ENCODE results near the gene IL15.

The IL15 gene

GRCh38 chr4:141763374-141763773 is 127.0 kb downstream of the IL15 start:
- Histone ChIP-seq H3K9me3 (ENCODE audit: insufficient read depth, low read length) (no peaks in the 10 kb centered on the region), H3K79me2 (ENCODE audit: insufficient read depth, low read length) (no peaks in the 10 kb centered on the region), H3K9ac (ENCODE audit: low read length) (no peak overlapping the region), H3K4me2 (ENCODE audit: low read depth, low read length, poor library complexity, severe bottlenecking) (no peak overlapping the region), H3K27me3 (ENCODE audit: low read length) (no peaks in the 10 kb centered on the region), H3K9me2 (replicated peaks; ENCODE audit: insufficient read depth, low read length) (no peaks in the 10 kb centered on the region), H3F3A (ENCODE audit: insufficient read depth) (no peaks in the 10 kb centered on the region), H2AFZ (ENCODE audit: low read depth, low read length, severe bottlenecking) (no peak overlapping the region), H4K20me1 (ENCODE audit: low read depth, low read length) (no peaks in the 10 kb centered on the region), H3K4me3 (ENCODE audit: insufficient read depth, low read length, poor library complexity, severe bottlenecking) (no peak overlapping the region), H3K36me3 (ENCODE audit: low read length) (no peaks in the 10 kb centered on the region), H3K27ac (ENCODE audit: low read depth, low read length) (no peak overlapping the region)
- TF ChIP-seq EZH2phosphoT487 (conservative IDR thresholded peaks at IDR 0.05; ENCODE audit: low read length) (no peak), CTCF (IDR thresholded peaks at IDR 0.05; ENCODE audit: insufficient read depth, low read length, poor library complexity, severe bottlenecking) (no peak)

DNA sequence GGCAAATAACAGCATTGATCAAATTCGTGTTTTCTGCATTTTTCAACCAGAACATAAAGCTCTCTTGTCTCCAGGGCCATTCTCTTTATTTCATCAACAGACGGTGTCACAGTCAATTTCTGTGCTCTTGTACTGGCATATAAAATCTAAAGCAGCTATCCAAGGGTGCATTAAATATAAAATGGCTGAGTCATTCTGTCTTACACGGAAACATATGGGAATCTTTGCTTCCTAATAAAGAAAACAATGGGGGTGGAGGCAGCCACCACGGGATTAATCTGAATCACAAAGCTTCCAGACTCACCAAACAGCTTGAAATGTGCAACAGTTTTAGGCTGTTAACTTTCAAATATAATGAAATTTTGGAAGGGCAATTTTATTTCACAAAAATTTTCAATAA is 132.6 kb downstream of the IL15 start:
- H3K4me2 ChIP-seq (ENCODE audit: low read depth, low read length, poor library complexity, severe bottlenecking) = no peak overlapping the region
- no peak overlapping the region for H2AFZ ChIP-seq (ENCODE audit: low read depth, low read length, severe bottlenecking)
- TF ChIP-seq EZH2phosphoT487 (conservative IDR thresholded peaks at IDR 0.05; ENCODE audit: low read length) (no peak), CTCF (IDR thresholded peaks at IDR 0.05; ENCODE audit: insufficient read depth, low read length, poor library complexity, severe bottlenecking) (no peak)
- no peak overlapping the region for H3K4me3 ChIP-seq (ENCODE audit: insufficient read depth, low read length, poor library complexity, severe bottlenecking)
- no peak overlapping the region for H3K9ac ChIP-seq (ENCODE audit: low read length)
- H3K36me3 ChIP-seq (ENCODE audit: low read length) = no peaks in the 10 kb centered on the region
- H3F3A ChIP-seq (ENCODE audit: insufficient read depth) = no peaks in the 10 kb centered on the region
- no peak overlapping the region for H3K27ac ChIP-seq (ENCODE audit: low read depth, low read length)
- no peaks in the 10 kb centered on the region for H4K20me1 ChIP-seq (ENCODE audit: low read depth, low read length)
- no peaks in the 10 kb centered on the region for H3K9me2 ChIP-seq (replicated peaks; ENCODE audit: insufficient read depth, low read length)
- no peaks in the 10 kb centered on the region for H3K9me3 ChIP-seq (ENCODE audit: insufficient read depth, low read length)
- no peaks in the 10 kb centered on the region for H3K27me3 ChIP-seq (ENCODE audit: low read length)
- no peaks in the 10 kb centered on the region for H3K79me2 ChIP-seq (ENCODE audit: insufficient read depth, low read length)

DNA sequence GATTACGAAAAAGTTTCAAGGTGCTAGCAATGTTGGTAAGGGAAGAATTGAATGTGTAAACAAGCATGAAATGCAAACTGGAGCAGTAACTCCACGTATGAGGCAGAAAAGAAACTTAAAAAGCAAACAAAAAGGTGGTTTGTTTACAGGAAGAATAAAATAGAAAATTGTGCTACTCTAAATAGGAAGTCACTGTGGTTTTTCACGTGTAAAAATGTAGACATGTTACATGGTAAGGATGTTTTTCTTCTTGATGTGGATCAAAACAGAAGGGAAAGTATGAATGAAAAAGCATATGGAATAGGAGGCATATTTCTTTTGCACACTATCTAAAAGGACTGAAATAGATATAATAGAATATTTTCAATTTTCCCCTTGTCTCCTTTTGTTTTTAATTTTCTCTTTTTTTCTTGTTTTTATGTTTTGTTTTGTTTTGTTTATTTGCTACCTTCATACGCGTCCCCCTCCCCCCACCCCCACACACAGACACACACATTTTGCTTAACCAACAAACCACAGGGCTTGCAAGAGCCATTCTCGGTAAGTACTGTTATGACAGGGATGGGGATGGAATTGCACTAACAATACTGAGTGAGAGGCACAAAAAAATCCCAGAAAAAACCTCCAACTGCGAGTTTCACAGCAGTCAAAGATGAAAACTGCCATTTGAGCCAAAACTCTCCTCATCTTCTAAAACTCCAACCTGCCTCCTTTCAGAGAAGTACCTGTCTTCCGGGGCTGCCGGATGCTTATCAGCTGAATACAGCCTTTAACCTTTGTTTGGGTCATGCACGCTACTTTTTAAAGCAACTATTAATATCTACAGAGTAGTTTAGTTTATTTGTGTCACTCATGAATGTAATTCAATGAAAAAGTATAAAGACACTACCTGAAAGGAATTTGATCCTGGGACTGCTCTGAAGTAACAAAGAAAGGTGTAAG is 135.8 kb downstream of the IL15 start:
- Histone ChIP-seq H3F3A (ENCODE audit: insufficient read depth) (no peaks in the 10 kb centered on the region), H3K9me2 (replicated peaks; ENCODE audit: insufficient read depth, low read length) (no peaks in the 10 kb centered on the region), H3K27ac (ENCODE audit: low read depth, low read length) (no peak overlapping the region), H3K27me3 (ENCODE audit: low read length) (no peaks in the 10 kb centered on the region), H3K9me3 (ENCODE audit: insufficient read depth, low read length) (no peaks in the 10 kb centered on the region), H3K4me2 (ENCODE audit: low read depth, low read length, poor library complexity, severe bottlenecking) (no peak overlapping the region), H3K9ac (ENCODE audit: low read length) (no peak overlapping the region), H2AFZ (ENCODE audit: low read depth, low read length, severe bottlenecking) (no peak overlapping the region), H3K79me2 (ENCODE audit: insufficient read depth, low read length) (no peaks in the 10 kb centered on the region), H3K4me3 (ENCODE audit: insufficient read depth, low read length, poor library complexity, severe bottlenecking) (no peak overlapping the region), H3K36me3 (ENCODE audit: low read length) (no peaks in the 10 kb centered on the region), H4K20me1 (ENCODE audit: low read depth, low read length) (no peaks in the 10 kb centered on the region)
- TF ChIP-seq CTCF (IDR thresholded peaks at IDR 0.05; ENCODE audit: insufficient read depth, low read length, poor library complexity, severe bottlenecking) (no peak), EZH2phosphoT487 (conservative IDR thresholded peaks at IDR 0.05; ENCODE audit: low read length) (no peak)
